Breast epithelium (tissue), 3 donors: ENCODE measurements around the gene CEP85L.

Experiments used
- POLR2AphosphoS5 ChIP-seq, 3 donors: sonication (generic); formaldehyde crosslinking; IDR thresholded peaks; one replicate each; pipeline ENCODE4 v1.6.1; 2017; ENCODE audit warnings: antibody characterized with exemption in 3 of 3
- TF ChIP-seq, protein P1 (sequence below), 3 donors: fragments of 450-650 bp; IDR thresholded peaks; one replicate each; pipeline ENCODE4 v1.5.1; 2016 to 2017; ENCODE audit warnings: antibody characterized with exemption in 3 of 3, mild to moderate bottlenecking in 3 of 3, moderate library complexity in 3 of 3

- TF ChIP-seq, protein P1, sequence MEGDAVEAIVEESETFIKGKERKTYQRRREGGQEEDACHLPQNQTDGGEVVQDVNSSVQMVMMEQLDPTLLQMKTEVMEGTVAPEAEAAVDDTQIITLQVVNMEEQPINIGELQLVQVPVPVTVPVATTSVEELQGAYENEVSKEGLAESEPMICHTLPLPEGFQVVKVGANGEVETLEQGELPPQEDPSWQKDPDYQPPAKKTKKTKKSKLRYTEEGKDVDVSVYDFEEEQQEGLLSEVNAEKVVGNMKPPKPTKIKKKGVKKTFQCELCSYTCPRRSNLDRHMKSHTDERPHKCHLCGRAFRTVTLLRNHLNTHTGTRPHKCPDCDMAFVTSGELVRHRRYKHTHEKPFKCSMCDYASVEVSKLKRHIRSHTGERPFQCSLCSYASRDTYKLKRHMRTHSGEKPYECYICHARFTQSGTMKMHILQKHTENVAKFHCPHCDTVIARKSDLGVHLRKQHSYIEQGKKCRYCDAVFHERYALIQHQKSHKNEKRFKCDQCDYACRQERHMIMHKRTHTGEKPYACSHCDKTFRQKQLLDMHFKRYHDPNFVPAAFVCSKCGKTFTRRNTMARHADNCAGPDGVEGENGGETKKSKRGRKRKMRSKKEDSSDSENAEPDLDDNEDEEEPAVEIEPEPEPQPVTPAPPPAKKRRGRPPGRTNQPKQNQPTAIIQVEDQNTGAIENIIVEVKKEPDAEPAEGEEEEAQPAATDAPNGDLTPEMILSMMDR (IDR thresholded peaks at IDR 0.05) = no peak
- no peak for TF ChIP-seq POLR2AphosphoS5 (IDR thresholded peaks at IDR 0.05)
Observed at GRCh38 chr6:118501099-118501498, 150.3 kb downstream of the CEP85L start.
